SK-N-SH (cell line): Measurements from ENCODE around the gene C6orf163.

Source experiments
- POLR2AphosphoS5 ChIP-seq: IDR thresholded peaks from 2 replicates; pipeline ENCODE4 v1.6.1; 2012; ENCODE audit warnings: low read depth, low read length
- RAD21 ChIP-seq: IDR thresholded peaks from 2 replicates; pipeline ENCODE4 v1.6.1; 2012; ENCODE audit warnings: mild to moderate bottlenecking, low read length
- TF ChIP-seq, protein P1 (sequence below): fragments of 200-600 bp; sonication (generic); IDR thresholded peaks from 2 replicates; pipeline ENCODE4 v1.6.1; 2017; ENCODE audit warnings: antibody characterized with exemption, mild to moderate bottlenecking, moderate library complexity
- TF ChIP-seq, protein P2 (sequence below): IDR thresholded peaks from 2 replicates; pipeline ENCODE4 v1.4.0; 2012; ENCODE audit warnings: low read depth, borderline replicate concordance

DNA sequence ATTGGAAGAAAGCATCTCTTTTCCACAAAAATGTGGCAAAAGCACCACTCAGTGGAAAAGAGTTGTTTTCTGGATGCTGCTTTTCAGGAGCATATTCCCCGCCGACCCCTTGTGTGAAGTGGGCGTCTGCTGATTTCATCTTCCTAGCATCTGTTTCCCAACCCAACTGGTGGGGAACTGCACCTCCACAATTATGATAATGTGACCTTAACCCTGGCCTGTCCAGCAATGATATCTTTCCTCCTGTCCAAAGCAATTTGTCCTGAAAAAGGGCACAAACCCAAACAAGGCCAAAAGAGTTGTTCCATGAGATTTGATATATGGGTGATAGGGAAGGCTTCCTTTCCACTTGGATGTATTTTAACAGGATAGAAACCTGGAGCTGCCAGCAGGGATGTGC lies 29.5 kb upstream of the C6orf163 start:
- TF ChIP-seq, protein P1, sequence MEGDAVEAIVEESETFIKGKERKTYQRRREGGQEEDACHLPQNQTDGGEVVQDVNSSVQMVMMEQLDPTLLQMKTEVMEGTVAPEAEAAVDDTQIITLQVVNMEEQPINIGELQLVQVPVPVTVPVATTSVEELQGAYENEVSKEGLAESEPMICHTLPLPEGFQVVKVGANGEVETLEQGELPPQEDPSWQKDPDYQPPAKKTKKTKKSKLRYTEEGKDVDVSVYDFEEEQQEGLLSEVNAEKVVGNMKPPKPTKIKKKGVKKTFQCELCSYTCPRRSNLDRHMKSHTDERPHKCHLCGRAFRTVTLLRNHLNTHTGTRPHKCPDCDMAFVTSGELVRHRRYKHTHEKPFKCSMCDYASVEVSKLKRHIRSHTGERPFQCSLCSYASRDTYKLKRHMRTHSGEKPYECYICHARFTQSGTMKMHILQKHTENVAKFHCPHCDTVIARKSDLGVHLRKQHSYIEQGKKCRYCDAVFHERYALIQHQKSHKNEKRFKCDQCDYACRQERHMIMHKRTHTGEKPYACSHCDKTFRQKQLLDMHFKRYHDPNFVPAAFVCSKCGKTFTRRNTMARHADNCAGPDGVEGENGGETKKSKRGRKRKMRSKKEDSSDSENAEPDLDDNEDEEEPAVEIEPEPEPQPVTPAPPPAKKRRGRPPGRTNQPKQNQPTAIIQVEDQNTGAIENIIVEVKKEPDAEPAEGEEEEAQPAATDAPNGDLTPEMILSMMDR = no peak
- TF ChIP-seq, protein P2, sequence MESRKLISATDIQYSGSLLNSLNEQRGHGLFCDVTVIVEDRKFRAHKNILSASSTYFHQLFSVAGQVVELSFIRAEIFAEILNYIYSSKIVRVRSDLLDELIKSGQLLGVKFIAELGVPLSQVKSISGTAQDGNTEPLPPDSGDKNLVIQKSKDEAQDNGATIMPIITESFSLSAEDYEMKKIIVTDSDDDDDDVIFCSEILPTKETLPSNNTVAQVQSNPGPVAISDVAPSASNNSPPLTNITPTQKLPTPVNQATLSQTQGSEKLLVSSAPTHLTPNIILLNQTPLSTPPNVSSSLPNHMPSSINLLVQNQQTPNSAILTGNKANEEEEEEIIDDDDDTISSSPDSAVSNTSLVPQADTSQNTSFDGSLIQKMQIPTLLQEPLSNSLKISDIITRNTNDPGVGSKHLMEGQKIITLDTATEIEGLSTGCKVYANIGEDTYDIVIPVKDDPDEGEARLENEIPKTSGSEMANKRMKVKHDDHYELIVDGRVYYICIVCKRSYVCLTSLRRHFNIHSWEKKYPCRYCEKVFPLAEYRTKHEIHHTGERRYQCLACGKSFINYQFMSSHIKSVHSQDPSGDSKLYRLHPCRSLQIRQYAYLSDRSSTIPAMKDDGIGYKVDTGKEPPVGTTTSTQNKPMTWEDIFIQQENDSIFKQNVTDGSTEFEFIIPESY = no peak
- no peak for TF ChIP-seq POLR2AphosphoS5
- no peak for TF ChIP-seq RAD21
